ENCODE results near the gene PRDM13.
"Not testable (repeated sequence)": the region's sequence is repeated elsewhere in the genome, so short reads cannot be mapped to it uniquely, and the experiment has no call there.

PRDM13 gene

DNA sequence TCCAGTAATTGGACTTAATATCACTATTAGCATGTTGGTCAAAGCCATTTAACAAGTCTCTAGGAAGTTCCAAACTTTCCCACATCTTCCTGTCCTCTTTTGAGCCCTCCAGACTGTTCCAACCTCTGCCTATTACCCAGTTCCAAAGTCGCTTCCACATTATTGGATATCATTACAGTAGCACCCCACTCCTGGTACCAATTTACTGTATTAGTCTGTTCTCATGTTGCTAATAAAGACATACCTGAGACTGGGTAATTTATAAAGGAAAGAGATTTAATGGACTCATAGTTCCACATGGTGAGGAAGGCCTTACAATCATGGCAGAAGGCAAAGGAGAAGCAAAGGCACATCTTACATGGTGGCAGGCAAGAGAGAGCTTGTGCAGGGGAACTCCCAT lies 31.7 kb downstream of the PRDM13 start:
- not testable (repeated sequence) for FAIRE-seq

DNA sequence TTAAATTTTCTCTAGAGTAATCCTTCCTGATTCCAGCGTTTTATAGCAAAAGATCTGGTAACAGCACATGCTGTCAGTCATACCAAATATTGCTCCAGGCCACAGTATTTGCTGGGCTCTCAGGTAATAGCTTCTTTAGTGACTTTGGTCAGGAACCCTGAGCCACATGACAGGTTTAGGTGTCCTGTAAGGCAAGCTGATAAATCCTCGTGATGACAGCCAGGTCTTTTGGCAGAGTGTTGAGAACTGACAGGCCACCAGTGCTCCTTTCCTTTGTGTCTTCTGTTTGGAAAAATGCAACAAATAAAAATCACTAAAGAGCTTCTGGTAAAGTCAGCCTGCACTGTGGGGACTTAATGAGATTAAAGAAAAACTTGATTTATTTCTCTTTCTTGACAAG lies 34.6 kb downstream of the PRDM13 start:
- FAIRE-seq = no peak

DNA sequence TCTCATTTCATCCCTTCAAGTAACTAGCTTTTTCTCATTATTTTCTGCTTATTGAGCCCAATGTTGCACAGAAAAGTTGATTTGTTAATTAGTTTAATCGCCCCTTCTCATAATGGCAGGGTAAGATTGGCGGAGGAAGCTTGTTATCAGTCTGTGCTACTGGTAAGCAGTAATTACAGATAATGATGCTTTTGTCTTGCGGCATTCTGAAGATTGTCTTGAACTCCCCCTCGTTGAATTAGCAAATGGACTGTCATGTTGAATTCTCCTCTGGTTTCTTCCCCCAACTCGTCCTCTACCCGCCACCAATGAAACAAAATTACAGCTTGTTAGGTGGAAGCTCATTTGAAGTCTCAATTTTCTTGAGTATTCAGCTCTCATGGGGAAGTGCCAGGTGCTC lies 39.4 kb downstream of the PRDM13 start:
- FAIRE-seq = no peak

DNA sequence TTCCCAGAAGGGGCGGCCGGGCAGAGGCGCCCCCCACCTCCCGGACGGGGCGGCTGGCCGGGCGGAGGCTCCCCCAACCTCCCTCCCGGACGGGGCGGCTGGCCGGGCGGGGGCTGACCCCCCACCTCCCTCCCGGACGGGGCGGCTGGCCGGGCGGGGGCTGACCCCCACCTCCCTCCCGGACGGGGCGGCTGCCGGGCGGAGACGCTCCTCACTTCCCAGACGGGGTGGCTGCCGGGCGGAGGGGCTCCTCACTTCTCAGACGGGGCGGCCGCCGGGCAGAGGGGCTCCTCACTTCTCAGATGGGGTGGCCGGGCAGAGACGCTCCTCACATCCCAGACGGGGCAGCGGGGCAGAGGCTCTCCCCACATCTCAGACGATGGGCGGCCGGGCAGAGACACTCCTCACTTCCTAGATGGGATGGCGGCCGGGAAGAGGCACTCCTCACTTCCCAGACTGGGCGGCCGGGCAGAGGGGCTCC lies 43.5 kb downstream of the PRDM13 start:
- not testable (repeated sequence) for FAIRE-seq

DNA sequence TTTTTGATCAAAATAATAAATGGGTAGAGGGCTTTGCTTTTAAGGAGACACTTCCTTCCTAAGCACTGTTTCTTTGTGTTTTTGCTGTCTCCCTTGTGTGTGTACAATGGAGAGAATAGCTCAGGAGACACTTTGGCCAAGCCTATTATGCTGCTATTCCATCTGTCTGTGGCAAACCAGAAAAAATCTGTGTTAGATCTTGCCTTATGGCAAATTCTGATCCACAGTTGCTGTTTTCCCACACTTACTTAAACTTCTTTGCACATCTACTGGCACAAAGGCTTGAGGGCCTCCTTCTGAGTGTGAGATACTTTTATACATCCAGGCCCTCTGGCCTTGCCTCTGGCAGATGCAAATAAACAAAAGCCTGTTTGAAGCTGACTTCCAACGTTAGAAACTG lies 53.6 kb downstream of the PRDM13 start:
- no peak for FAIRE-seq

DNA sequence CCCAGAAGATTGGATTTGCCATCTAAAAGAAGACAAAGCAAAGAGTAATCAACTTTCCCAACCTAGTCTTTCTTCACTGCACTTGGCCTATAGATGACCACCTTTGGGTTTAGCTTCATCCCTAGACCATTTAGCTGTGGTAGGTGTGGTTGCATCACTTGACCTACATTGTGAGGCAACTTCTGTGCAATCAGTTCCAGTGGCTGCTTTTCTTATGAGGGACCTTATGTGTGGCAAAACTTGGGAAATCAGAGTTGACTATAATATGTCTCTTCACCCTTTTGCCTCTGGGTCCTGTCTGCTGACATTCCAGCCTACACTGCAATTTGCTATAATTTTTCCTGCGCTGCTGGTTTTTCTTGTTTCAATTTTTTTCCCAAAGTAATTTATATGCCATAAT lies 55.2 kb downstream of the PRDM13 start:
- FAIRE-seq = no peak

DNA sequence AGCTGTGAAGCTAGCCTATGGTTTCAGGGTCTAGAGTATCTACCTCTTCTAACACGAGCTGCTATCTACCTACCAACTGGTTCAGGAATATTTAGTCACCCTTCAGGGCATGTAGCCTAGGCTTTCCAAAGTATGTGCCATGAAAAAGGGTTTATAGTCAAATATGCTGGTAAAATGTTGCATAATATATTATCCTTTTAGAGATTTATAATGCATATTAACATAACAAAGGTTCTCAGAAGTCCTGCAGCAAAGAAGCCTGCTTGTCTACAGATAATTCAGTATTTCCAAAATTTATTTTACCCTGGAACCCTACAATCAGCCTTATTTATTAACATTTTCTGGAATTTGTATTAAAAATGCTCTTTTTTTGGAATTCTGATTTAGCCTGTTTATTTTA lies 56.0 kb downstream of the PRDM13 start:
- no peak for FAIRE-seq

Measured in TTC549 (cell line).